ENCODE data around the gene CCDC39.
"Not testable (repeated sequence)": the region's sequence is repeated elsewhere in the genome, so short reads cannot be mapped to it uniquely, and the experiment has no call there.

The CCDC39 gene

DNA sequence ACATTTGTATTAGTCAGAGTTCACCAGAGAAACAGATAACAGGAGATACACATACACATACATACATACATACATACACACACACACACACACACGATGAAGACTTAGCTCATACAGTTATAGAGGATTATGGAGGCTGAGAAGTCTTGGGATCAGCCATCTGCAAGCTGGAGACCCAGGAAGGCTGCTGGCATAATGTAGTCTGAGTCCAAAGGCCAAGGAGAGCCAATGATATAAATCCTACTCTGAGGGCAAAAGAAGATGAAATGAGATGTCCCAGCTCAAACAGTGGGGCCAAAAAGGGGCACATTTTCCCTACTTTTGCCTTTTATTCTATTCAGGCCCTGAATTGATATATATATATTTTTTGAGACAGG lies 83.7 kb downstream of the CCDC39 start:
- Mint-ChIP-seq H3K27me3 (peaks cover 29% of the 10 kb centered on the region), H3K36me3 (no peaks in the 10 kb centered on the region), H3K4me3 (no peak overlapping the region), H3K4me1 (no peaks in the 10 kb centered on the region), H3K9me3 (no peaks in the 10 kb centered on the region), H3K27ac (no peak overlapping the region)

DNA sequence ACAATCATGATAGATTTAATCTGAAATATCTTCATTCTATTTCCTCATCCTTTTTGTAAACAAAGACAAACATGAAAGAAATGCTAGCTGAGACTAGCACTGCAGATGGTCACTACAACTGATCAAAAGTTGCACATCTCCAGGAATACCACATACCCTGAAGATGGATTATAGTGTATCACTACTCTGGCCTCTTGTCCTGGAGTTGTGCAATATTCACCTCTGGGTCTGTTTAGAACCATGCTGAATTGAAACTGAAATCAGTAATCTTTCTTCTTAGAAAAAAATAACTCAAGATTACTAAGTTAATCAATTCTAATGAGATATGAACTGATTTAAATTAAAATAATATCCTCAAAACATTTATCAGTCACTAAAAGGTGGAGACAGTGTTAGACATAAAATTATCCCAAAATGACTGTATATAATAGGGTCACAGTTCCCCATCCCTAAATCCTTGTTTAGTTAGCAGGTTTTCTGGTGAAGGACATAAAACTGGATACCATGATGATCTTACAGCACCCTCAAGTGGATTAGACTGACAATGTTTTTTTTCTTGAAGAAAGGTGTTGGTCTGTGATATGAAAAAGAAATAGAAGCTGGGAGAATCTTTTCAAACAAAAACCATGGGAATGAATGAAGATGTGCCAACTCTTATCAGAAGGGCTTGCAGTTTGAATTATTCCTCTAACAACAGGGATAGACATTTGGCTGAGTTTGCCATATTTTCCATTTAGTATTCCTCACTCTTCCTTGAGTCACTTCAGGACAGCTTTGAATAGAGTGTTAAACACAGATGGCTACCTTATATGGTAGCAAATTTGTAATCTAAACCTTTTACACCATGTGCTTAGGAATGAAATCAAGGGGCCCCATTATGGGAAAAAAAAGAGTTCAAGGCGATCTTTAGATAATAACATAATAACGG lies 84.4 kb downstream of the CCDC39 start:
- no peaks in the 10 kb centered on the region for H3K36me3 Mint-ChIP-seq

DNA sequence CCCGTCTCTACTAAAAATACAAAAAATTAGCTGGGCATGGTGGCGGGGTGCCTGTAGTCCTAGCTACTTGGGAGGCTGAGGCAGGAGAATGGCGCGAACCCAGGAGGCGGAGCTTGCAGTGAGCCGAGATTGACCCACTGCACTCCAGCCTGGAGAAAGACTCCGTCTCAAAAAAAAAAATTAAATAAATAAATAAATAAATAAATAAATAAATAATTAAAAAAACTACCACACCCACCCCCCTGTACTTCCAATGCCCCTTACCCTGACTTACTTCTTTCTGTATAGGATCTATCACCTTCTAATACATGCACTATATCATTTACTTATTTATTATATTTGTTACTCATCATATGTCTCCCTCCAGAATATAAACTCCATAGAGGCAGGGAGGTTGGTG lies 85.7 kb downstream of the CCDC39 start:
- H3K4me3 Mint-ChIP-seq, H3K4me1 Mint-ChIP-seq, H3K9me3 Mint-ChIP-seq, H3K36me3 Mint-ChIP-seq, H3K27ac Mint-ChIP-seq: not testable (repeated sequence)
- H3K27me3 Mint-ChIP-seq, result peaks cover 33% of the 10 kb centered on the region

More for the DNA sequence above, 84.4 kb downstream of the CCDC39 start:
- Mint-ChIP-seq H3K9me3 (no peaks in the 10 kb centered on the region), H3K4me3 (no peak overlapping the region), H3K4me1 (no peaks in the 10 kb centered on the region), H3K27me3 (peaks cover 29% of the 10 kb centered on the region), H3K27ac (no peak overlapping the region)

GRCh38 chr3:180590396-180590795 lies 88.9 kb downstream of the CCDC39 start:
- H3K27me3 Mint-ChIP-seq, result peaks cover 43% of the 10 kb centered on the region
- H3K4me3 Mint-ChIP-seq, result no peak overlapping the region
- H3K36me3 Mint-ChIP-seq, result no peaks in the 10 kb centered on the region
- no peaks in the 10 kb centered on the region for H3K4me1 Mint-ChIP-seq
- H3K27ac Mint-ChIP-seq, result no peak overlapping the region
- H3K9me3 Mint-ChIP-seq, result no peaks in the 10 kb centered on the region

GRCh38 chr3:180580934-180581333 lies 98.4 kb downstream of the CCDC39 start:
- H3K4me1 Mint-ChIP-seq, result no peaks in the 10 kb centered on the region
- no peak overlapping the region for H3K4me3 Mint-ChIP-seq
- peaks cover 24% of the 10 kb centered on the region for H3K27me3 Mint-ChIP-seq
- H3K36me3 Mint-ChIP-seq, result no peaks in the 10 kb centered on the region
- H3K9me3 Mint-ChIP-seq, result no peaks in the 10 kb centered on the region
- H3K27ac Mint-ChIP-seq, result no peak overlapping the region

DNA sequence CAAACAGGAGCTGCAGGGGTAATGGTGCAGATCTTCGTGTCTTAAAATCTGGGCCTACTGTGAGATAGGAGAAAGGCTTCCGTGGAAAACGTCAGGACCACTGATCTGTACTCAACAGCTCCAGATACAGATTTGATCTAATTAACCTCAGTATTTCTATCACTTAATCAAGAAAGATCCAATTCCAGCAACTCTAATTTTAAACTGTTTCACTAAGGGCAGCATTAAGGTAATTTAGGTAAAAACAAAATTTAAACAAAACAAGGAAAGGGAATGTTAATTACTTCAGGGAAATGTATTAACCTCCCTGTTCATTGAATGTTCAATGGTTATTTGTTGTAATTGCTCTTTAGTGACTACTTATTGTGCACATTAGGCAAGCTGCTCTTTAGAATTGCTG lies 103.7 kb downstream of the CCDC39 start:
- Mint-ChIP-seq H3K4me3 (no peak overlapping the region), H3K9me3 (no peaks in the 10 kb centered on the region), H3K27me3 (peaks cover 6% of the 10 kb centered on the region), H3K4me1 (no peaks in the 10 kb centered on the region), H3K27ac (no peak overlapping the region), H3K36me3 (no peaks in the 10 kb centered on the region)

DNA sequence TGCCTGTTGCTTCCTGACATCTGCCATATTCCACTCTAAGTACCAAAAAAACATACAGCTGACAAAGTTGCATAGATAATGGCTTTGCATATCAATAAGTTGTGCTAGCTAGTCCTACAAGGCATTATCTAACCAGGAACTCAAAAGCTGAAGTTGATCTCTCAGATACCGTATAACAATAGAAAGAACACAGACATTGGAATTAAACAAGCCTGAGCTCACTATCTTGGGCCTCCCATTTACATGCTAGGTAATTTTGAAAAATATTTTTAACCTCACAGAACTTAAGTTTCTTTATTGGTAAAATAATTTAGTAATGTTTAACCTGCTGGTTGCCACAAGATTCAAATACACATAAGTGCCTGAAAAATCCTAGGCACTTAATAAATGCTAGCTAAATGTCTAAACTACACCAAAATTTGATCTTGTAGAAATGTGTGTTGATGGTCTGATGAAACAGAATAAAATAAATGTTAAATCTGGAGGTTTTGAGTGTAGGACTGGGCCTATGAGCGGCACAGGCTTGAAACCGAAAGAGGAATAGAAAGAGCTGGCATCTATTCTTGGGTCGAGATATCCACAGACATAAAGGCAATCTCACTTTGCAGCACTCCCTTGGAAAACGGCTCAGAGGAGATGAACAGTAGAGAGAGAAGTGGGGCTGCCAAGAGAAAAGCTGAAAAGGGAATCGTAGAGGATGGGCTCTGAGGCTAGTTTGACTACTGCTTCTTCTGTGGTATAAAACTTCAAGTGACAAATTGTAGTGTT lies 107.3 kb downstream of the CCDC39 start:
- Mint-ChIP-seq H3K4me3 (no peak overlapping the region), H3K9me3 (no peaks in the 10 kb centered on the region), H3K36me3 (no peaks in the 10 kb centered on the region), H3K27ac (no peak overlapping the region), H3K4me1 (no peaks in the 10 kb centered on the region), H3K27me3 (peaks cover 3% of the 10 kb centered on the region)

DNA sequence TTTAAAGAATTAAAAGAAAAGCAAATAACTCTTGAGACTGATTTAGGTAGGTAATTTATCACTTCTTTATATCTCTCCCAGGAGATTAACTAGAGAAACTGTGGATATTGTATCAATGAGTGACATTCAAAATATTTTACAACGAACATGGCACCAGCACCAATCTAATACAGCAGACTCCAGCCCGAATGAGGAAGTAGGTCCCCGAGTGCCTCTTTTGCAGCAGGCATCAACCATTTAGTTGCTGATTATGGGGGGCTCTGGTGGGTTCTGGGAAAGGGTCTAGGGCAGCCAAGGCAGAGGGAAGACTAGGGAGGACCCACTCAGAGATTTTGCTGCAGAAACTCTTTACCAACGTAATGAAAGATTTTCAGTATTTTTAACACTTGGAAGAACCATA lies 109.1 kb downstream of the CCDC39 start:
- H3K4me3 Mint-ChIP-seq, result no peak overlapping the region

GRCh38 chr3:180564676-180565075 lies 114.6 kb downstream of the CCDC39 start:
- Mint-ChIP-seq H3K4me3 (no peak overlapping the region), H3K9me3 (peaks cover 5% of the 10 kb centered on the region), H3K27ac (no peak overlapping the region), H3K27me3 (peaks cover 4% of the 10 kb centered on the region), H3K36me3 (no peaks in the 10 kb centered on the region), H3K4me1 (no peaks in the 10 kb centered on the region)

More for the DNA sequence above, 109.1 kb downstream of the CCDC39 start:
- Mint-ChIP-seq H3K4me1 (no peaks in the 10 kb centered on the region), H3K27ac (no peak overlapping the region), H3K36me3 (no peaks in the 10 kb centered on the region), H3K9me3 (no peaks in the 10 kb centered on the region), H3K27me3 (peaks cover 5% of the 10 kb centered on the region)
